GM18951 (cell line): ENCODE measurements around the gene EMILIN1.

Source experiments
- POLR2A ChIP-seq: IDR thresholded peaks from 4 replicates; pipeline ENCODE4 v1.6.1; 2011; ENCODE audit warnings: mild to moderate bottlenecking; ENCODE audit not compliant: insufficient read length, insufficient read depth; ENCODE audit errors: extremely low read depth
- in situ Hi-C: fragments of 300-500 bp; cut with MboI; formaldehyde crosslinking; loops from one replicate; pipeline ENCODE4 v1.12.0; 2022; ENCODE audit warnings: low sequenced_read_pairs, mixed read lengths, inconsistent platforms; ENCODE audit not compliant: unreplicated experiment

The EMILIN1 gene

GRCh38 chr2:27049422-27050280 lies 28.8 kb upstream of the EMILIN1 start:
- in situ Hi-C loops, result no loop called here

GRCh38 chr2:27050281-27050995 lies 28.0 kb upstream of the EMILIN1 start:
- in situ Hi-C loops, result no loop called here
- peak; percentile 70 for TF ChIP-seq POLR2A

More at GRCh38 chr2:27049422-27050280, 28.8 kb upstream of the EMILIN1 start:
- no peak for TF ChIP-seq POLR2A

GRCh38 chr2:27050996-27051901 lies 27.2 kb upstream of the EMILIN1 start, which contains the start of gene AGBL5:
TSS of gene AGBL5 (plus strand) at chr2:27051668. CDS start at chr2:27052959, 1,291 bp downstream.
- in situ Hi-C loops, result no loop called here
- peak; percentile 68 for TF ChIP-seq POLR2A

GRCh38 chr2:27051902-27052645 lies 26.3 kb upstream of the EMILIN1 start:
- no peak for TF ChIP-seq POLR2A
- in situ Hi-C loops, result no loop called here

GRCh38 chr2:27053321-27053720 lies 25.1 kb upstream of the EMILIN1 start:
- in situ Hi-C loops, result no loop called here
- no peak for TF ChIP-seq POLR2A

GRCh38 chr2:27053776-27054175 lies 24.6 kb upstream of the EMILIN1 start:
- in situ Hi-C loops, result no loop called here
- TF ChIP-seq POLR2A, result no peak

GRCh38 chr2:27054721-27055120 lies 23.7 kb upstream of the EMILIN1 start:
- in situ Hi-C loops, result no loop called here
- no peak for TF ChIP-seq POLR2A

- no peak for TF ChIP-seq POLR2A
- in situ Hi-C loops, result no loop called here
Measured at GRCh38 chr2:27057184-27057583, 21.2 kb upstream of the EMILIN1 start.

GRCh38 chr2:27058210-27058609 lies 20.2 kb upstream of the EMILIN1 start:
- in situ Hi-C loops, result no loop called here
- TF ChIP-seq POLR2A, result peak; percentile 18

- TF ChIP-seq POLR2A, result no peak
Measured at GRCh38 chr2:27059141-27059820, 19.1 kb upstream of the EMILIN1 start.

GRCh38 chr2:27060323-27060722 lies 18.1 kb upstream of the EMILIN1 start:
- no peak for TF ChIP-seq POLR2A
- in situ Hi-C loops, result no loop called here

More at GRCh38 chr2:27059141-27059820, 19.1 kb upstream of the EMILIN1 start:
- in situ Hi-C loops, result no loop called here

- no peak for TF ChIP-seq POLR2A
- in situ Hi-C loops, result no loop called here
Measured at GRCh38 chr2:27065128-27065527, 13.3 kb upstream of the EMILIN1 start.
